GM06990 (cell line): Measurements from ENCODE around the gene HCK.
"Not testable (repeated sequence)": the region's sequence is repeated elsewhere in the genome, so short reads cannot be mapped to it uniquely, and the experiment has no call there.

Experiments used
- DNase-seq: peaks from one replicate; pipeline ENCODE4 v3.0.0-alpha.2; 2011; ENCODE audit not compliant: insufficient read length; ENCODE audit errors: extremely low read depth
- H3K27me3 ChIP-seq: replicated peaks from 2 replicates; pipeline ENCODE4 v1.6.0; 2011; ENCODE audit warnings: low read length; ENCODE audit not compliant: control insufficient read depth, insufficient read depth
- H3K36me3 ChIP-seq: 2 replicates; pipeline ENCODE4 v1.5.1; 2011; ENCODE audit warnings: low read length; ENCODE audit not compliant: control insufficient read depth, insufficient read depth
- H3K4me3 ChIP-seq: replicated peaks from 2 replicates; pipeline ENCODE4 v1.5.1; 2011; ENCODE audit warnings: low read depth, mild to moderate bottlenecking, control low read depth, low read length
- CTCF ChIP-seq: IDR thresholded peaks from 2 replicates; pipeline ENCODE4 v1.5.1; 2011; ENCODE audit warnings: low read length, control low read depth, mild to moderate bottlenecking, inconsistent platforms; ENCODE audit not compliant: insufficient read depth, poor library complexity, severe bottlenecking

HCK gene

GRCh38 chr20:32031007-32031958, 20.8 kb upstream of the HCK start:
- Histone ChIP-seq H3K27me3 (no peaks in the 10 kb centered on the region; the same call in 1 of the 2 replicates), H3K4me3 (peak overlapping the region; percentile 30), H3K36me3 (no peaks in the 10 kb centered on the region)
- DNase-seq: peak; percentile 61
- peak; percentile 100 for TF ChIP-seq CTCF

GRCh38 chr20:32033316-32033715, 18.7 kb upstream of the HCK start:
- Histone ChIP-seq H3K27me3 (no peaks in the 10 kb centered on the region; the same call in 1 of the 2 replicates), H3K4me3 (no peak overlapping the region)

GRCh38 chr20:32033721-32034120, 18.3 kb upstream of the HCK start:
- not testable (repeated sequence) for DNase-seq, H3K27me3 ChIP-seq, H3K4me3 ChIP-seq, H3K36me3 ChIP-seq

More at GRCh38 chr20:32033316-32033715, 18.7 kb upstream of the HCK start:
- DNase-seq: no peak
- no peak for TF ChIP-seq CTCF
- no peaks in the 10 kb centered on the region for H3K36me3 ChIP-seq

- Histone ChIP-seq H3K27me3 (no peaks in the 10 kb centered on the region; the same call in 1 of the 2 replicates), H3K36me3 (no peaks in the 10 kb centered on the region), H3K4me3 (no peak overlapping the region)
- DNase-seq: no peak
- peak; percentile 65 for TF ChIP-seq CTCF
Observed at GRCh38 chr20:32034581-32035425, 17.2 kb upstream of the HCK start.

GRCh38 chr20:32035426-32035779, 16.6 kb upstream of the HCK start:
- Histone ChIP-seq H3K36me3 (no peaks in the 10 kb centered on the region), H3K27me3 (no peaks in the 10 kb centered on the region; the same call in 1 of the 2 replicates), H3K4me3 (no peak overlapping the region)
- TF ChIP-seq CTCF: no peak
- no peak for DNase-seq

- TF ChIP-seq CTCF: no peak
- H3K27me3 ChIP-seq: no peaks in the 10 kb centered on the region
- DNase-seq: no peak
- no peak overlapping the region for H3K4me3 ChIP-seq
- H3K36me3 ChIP-seq: no peaks in the 10 kb centered on the region
Observed at GRCh38 chr20:32036252-32036651, 15.8 kb upstream of the HCK start.
